Uterus (tissue), 2 donors: ENCODE results near the gene ELP6.

Experiments used
- POLR2A ChIP-seq, 2 donors: fragments of 450-650 bp; IDR thresholded peaks; one replicate each; pipeline ENCODE4 v1.6.1; 2016; ENCODE audit warnings: antibody characterized with exemption in 2 of 2, mild to moderate bottlenecking in 1 of 2, moderate library complexity in 1 of 2
- TF ChIP-seq, protein P1 (sequence below), 4 experiments: fragments of 200-600 bp in 2 of 4; fragments of 450-650 bp in 2 of 4; sonication (generic) in 2 of 4; IDR thresholded peaks; one replicate each; pipeline ENCODE4 v1.5.1; 2016 to 2019; ENCODE audit warnings: antibody characterized with exemption in 4 of 4, mild to moderate bottlenecking in 2 of 4, moderate library complexity in 1 of 4

GRCh38 chr3:47491186-47491585, 22.3 kb downstream of the ELP6 start:
- TF ChIP-seq, protein P1, sequence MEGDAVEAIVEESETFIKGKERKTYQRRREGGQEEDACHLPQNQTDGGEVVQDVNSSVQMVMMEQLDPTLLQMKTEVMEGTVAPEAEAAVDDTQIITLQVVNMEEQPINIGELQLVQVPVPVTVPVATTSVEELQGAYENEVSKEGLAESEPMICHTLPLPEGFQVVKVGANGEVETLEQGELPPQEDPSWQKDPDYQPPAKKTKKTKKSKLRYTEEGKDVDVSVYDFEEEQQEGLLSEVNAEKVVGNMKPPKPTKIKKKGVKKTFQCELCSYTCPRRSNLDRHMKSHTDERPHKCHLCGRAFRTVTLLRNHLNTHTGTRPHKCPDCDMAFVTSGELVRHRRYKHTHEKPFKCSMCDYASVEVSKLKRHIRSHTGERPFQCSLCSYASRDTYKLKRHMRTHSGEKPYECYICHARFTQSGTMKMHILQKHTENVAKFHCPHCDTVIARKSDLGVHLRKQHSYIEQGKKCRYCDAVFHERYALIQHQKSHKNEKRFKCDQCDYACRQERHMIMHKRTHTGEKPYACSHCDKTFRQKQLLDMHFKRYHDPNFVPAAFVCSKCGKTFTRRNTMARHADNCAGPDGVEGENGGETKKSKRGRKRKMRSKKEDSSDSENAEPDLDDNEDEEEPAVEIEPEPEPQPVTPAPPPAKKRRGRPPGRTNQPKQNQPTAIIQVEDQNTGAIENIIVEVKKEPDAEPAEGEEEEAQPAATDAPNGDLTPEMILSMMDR (IDR thresholded peaks at IDR 0.05) = no peak
- TF ChIP-seq POLR2A (IDR thresholded peaks at IDR 0.05) = no peak
